Measurements from ENCODE around the gene PTPRG.

The PTPRG gene

DNA sequence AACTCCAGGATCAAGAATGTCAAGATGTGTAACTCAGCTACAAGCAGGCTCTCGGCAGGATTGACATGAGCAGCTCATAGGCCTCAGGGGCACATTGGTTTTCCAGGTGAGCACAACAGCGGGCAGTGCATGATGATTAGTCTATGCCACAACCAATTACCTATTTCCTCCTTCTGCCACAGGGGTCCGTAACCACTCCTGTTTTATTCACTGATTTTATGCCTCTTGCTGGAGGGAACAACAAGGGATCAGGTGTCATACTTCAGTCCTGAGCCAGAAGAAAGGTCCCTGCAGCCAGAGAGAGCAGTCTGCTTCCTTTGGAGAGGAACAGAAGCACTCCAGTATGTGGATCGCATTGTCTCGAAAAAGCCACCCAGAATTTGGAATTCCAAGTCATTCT is 35.1 kb upstream of the PTPRG start:
- no peak for DNase-seq (ENCODE audit: extremely low read depth, low read depth)
- no peak overlapping the region for H3K4me3 ChIP-seq (replicated peaks; ENCODE audit: low read depth, low read length)
- TF ChIP-seq, protein P1, sequence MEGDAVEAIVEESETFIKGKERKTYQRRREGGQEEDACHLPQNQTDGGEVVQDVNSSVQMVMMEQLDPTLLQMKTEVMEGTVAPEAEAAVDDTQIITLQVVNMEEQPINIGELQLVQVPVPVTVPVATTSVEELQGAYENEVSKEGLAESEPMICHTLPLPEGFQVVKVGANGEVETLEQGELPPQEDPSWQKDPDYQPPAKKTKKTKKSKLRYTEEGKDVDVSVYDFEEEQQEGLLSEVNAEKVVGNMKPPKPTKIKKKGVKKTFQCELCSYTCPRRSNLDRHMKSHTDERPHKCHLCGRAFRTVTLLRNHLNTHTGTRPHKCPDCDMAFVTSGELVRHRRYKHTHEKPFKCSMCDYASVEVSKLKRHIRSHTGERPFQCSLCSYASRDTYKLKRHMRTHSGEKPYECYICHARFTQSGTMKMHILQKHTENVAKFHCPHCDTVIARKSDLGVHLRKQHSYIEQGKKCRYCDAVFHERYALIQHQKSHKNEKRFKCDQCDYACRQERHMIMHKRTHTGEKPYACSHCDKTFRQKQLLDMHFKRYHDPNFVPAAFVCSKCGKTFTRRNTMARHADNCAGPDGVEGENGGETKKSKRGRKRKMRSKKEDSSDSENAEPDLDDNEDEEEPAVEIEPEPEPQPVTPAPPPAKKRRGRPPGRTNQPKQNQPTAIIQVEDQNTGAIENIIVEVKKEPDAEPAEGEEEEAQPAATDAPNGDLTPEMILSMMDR (IDR thresholded peaks at IDR 0.05; ENCODE audit: low read depth, low read length, missing control alignments): no peak

DNA sequence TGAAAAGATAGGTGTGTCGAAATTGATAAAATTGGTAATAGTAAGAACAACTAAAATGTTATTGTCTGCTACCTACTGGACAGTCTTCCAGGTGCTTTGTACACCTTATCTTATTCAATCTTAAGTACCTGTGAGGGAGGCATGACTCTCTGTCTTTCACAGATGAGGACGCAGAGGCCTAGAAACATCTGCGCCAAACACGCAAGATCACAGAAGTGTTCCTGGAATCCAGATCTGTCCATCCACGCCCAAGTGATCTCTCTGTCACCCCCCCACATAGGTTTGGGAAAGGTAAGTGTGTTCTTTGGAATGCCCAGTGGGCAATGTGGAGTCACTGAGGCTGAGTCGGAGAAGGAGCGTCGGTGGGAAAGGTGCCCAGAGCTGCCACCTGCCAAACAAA is 34.4 kb upstream of the PTPRG start:
- DNase-seq (ENCODE audit: extremely low read depth, low read depth): no peak
- TF ChIP-seq, protein P1 (IDR thresholded peaks at IDR 0.05; ENCODE audit: low read depth, low read length, missing control alignments): no peak
- H3K4me3 ChIP-seq (replicated peaks; ENCODE audit: low read depth, low read length): no peak overlapping the region

DNA sequence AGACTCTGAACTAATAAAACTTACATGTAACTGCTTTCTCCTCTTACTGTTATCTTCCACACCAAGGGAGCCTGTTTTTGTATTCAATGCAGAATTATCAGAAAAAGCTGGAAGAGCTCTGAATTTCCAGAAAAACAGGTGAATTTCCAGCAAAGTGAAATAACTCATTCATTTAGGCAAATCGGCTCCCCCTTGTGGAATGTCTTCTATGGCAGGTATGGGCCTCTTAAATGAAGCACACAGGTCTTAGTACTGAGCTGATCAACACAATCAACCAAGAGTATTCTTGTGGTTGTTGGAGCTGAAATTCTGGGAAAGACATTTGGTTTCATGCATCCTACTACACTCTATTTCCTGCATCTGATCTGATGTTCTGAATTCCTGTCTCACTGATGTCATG is 31.0 kb upstream of the PTPRG start:
- H3K4me3 ChIP-seq (replicated peaks; ENCODE audit: low read depth, low read length): no peak overlapping the region
- DNase-seq (ENCODE audit: extremely low read depth, low read depth): no peak
- TF ChIP-seq, protein P1 (IDR thresholded peaks at IDR 0.05; ENCODE audit: low read depth, low read length, missing control alignments): peak; percentile 48

DNA sequence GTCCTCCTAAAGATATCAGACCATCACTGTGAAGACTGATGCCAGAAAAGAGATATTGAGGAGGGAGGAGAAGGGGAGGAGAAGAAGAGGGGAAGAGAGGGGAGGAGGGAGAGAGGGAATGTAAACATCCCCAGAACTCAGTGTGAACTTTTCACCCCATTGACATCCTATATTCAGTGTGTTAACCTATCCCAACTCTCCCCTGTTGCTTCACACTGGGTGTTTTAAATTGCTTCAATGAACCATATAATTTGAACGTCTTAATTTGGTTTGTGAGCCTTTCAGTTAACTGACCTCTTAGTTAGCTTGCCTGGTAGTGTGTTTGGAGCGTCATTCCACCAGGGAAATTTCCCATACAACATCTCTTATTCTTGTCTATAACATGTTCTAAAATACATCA is 29.8 kb upstream of the PTPRG start:
- H3K4me3 ChIP-seq (replicated peaks; ENCODE audit: low read depth, low read length): no peak overlapping the region
- TF ChIP-seq, protein P1 (IDR thresholded peaks at IDR 0.05; ENCODE audit: low read depth, low read length, missing control alignments): no peak
- DNase-seq (ENCODE audit: extremely low read depth, low read depth): no peak

DNA sequence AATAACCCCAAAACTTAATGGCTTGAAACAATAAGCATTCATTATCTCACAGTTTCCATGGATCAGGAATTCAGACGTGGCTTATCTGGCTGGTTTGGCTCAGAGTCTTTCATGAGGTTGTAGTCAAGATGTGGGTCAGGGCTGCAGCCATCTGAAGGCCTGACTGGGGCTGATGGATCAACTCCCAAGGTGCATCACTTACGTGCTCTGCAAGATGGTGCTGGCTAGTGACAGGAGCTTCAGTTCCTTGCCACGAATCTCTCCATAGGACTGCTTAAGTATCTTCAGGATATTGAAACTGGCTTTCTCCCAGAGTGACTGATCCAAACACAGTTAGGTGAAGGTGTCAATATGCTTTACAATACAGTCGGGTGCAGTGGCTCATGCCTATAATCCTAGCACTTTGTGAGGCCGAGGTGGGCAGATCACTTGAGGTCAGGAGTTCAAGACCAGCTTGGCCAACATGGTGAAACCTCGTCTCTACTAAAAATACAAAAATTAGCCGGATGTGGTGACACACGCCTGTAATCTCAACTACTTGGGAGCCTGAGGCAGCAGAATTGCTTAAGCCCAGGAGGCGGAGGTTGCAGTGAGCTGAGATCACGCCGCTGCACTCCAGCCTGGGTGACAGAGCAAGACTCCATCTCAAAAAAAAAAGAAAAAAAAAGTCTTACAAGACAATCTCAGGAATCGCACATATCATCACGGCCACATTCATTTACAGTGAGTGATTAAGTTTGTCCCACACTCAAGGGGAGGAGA is 28.5 kb upstream of the PTPRG start:
- no peak for DNase-seq (ENCODE audit: extremely low read depth, low read depth)
- TF ChIP-seq, protein P1 (IDR thresholded peaks at IDR 0.05; ENCODE audit: low read depth, low read length, missing control alignments): no peak
- no peak overlapping the region for H3K4me3 ChIP-seq (replicated peaks; ENCODE audit: low read depth, low read length)

DNA sequence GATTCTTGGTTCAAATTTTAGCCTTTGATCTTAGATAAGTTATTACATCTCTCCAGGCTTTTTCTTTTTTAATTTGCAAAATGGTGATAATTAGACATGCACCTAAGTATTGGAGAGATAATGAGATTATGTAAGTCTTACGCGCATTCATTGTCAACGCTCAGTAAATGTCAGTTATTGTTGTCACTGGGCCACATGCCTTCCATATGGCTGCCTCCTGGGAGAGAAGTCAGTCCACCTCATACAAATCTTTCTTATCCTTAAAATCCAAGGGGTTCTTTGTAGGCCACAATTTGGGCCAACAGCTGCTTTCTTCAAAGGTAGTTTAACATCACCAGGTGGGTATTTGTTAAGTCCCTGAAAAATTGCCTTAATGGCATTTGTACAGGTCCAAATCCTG is 25.5 kb upstream of the PTPRG start:
- H3K4me3 ChIP-seq (replicated peaks; ENCODE audit: low read depth, low read length): no peak overlapping the region
- TF ChIP-seq, protein P1 (IDR thresholded peaks at IDR 0.05; ENCODE audit: low read depth, low read length, missing control alignments): no peak
- no peak for DNase-seq (ENCODE audit: extremely low read depth, low read depth)

DNA sequence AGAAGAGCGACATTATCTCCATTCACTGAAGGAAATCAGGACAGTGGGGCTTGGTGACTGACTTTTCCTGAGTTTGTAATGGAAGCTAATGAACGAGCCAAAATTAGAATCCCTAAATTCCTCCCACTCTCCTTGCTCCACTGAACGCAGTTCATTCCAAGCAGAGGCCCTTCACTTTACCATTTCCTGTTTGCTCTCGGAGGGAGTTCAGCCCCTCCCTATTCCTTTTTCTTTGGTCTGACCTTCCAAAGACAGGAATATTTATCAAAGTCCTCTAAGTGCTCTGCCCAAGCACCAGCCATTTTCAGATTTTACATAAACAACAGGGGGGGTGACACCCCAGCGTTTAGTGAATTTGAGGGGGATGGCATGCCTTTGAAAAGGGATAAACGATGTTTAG is 24.0 kb upstream of the PTPRG start:
- no peak for DNase-seq (ENCODE audit: extremely low read depth, low read depth)
- TF ChIP-seq, protein P1 (IDR thresholded peaks at IDR 0.05; ENCODE audit: low read depth, low read length, missing control alignments): no peak
- no peak overlapping the region for H3K4me3 ChIP-seq (replicated peaks; ENCODE audit: low read depth, low read length)
